Upper lobe of left lung (tissue), 6 donors: ENCODE data around the gene GSK3A. TPM values are rescaled to one million over a fixed set of nuclear protein-coding genes. Genes with fewer than 3 reads are reported as not detected.
A peak's percentile ranks its signal among the peaks of the same experiment; 100 is the strongest.

Source experiments
- ATAC-seq, 2 donors: fragments of 200-7000 bp; cut with Tn5 transposase; one replicate each; pipeline ENCODE4 v1.9.1; 2022; ENCODE audit warnings: mild to moderate bottlenecking in 2 of 2, moderate library complexity in 2 of 2; ENCODE audit not compliant: low FRiP score in 2 of 2
- DNase-seq, 2 donors: peaks; one replicate each; pipeline ENCODE4 v3.0.0-alpha.2; 2019 to 2020
- H3K27ac ChIP-seq, 4 donors: fragments of 200-600 bp; sonication (generic); one replicate each; pipeline ENCODE4 v1.5.1; 2016 to 2019
- H3K27me3 ChIP-seq, 4 donors: fragments of 200-600 bp; sonication (generic); one replicate each; pipeline ENCODE4 v1.5.1; 2017 to 2019
- H3K36me3 ChIP-seq, 4 donors: fragments of 200-600 bp; sonication (generic); one replicate each; pipeline ENCODE4 v1.5.1; 2016 to 2019
- H3K4me1 ChIP-seq, 4 donors: fragments of 200-600 bp; sonication (generic); one replicate each; pipeline ENCODE4 v1.5.1; 2018 to 2019
- H3K4me3 ChIP-seq, 4 donors: fragments of 200-600 bp; sonication (generic); one replicate each; pipeline ENCODE4 v1.5.1; 2017 to 2019; ENCODE audit warnings: mild to moderate bottlenecking in 2 of 4, moderate library complexity in 1 of 4
- H3K9me3 ChIP-seq, 4 donors: fragments of 200-600 bp; sonication (generic); one replicate each; pipeline ENCODE4 v1.5.1; 2018 to 2019
- CTCF ChIP-seq, 6 experiments: fragments of 450-650 bp in 4 of 6; fragments of 200-600 bp in 2 of 6; sonication (generic) in 2 of 6; IDR thresholded peaks; one replicate each; pipeline ENCODE4 v1.5.1; 2016 to 2019; ENCODE audit warnings: antibody characterized with exemption in 6 of 6
- EP300 ChIP-seq, 4 donors: sonication (generic); formaldehyde crosslinking; IDR thresholded peaks; one replicate each; pipeline ENCODE4 v1.5.1; 2017; ENCODE audit warnings: antibody characterized with exemption in 4 of 4, control low read depth in 2 of 4
- POLR2A ChIP-seq, 4 donors: fragments of 450-650 bp; IDR thresholded peaks; one replicate each; pipeline ENCODE4 v1.5.1; 2016 to 2017; ENCODE audit warnings: antibody characterized with exemption in 4 of 4, mild to moderate bottlenecking in 2 of 4
- POLR2AphosphoS5 ChIP-seq, 2 donors: sonication (generic); formaldehyde crosslinking; IDR thresholded peaks; one replicate each; pipeline ENCODE4 v1.5.1; 2017; ENCODE audit warnings: antibody characterized with exemption in 2 of 2
- WGBS, 2 donors: methylation state at CpG; one replicate each; pipeline ENCODE4 v1.1.5; 2017 to 2018; 5-methylcytosine and 5-hydroxymethylcytosine counted together
- total RNA-seq, 6 donors: library from RNA; depleted of rRNA in 4 of 6; stranded (reverse); fragments of >200 nt in 4 of 6; gene quantifications; one replicate each; pipeline versions ENCODE4 v1.1.0 to v1.2.1, GENCODE V29; 2016 to 2021
- donor health status: DM: no; HTN: no; CAD: no; lungs with moderate emphysema.
- donor health status: DM: no; HTN: yes; CAD: no; lungs with severe emphysema.

Gene GSK3A
- total RNA-seq, 6 donors from 2014 or later: 33.2 to 46.9 (median 39.1) TPM

GRCh38 chr19:42234364-42234763 lies 8.0 kb downstream of the GSK3A start:
- no peaks in the 10 kb centered on the region for H3K9me3 ChIP-seq
- H3K36me3 ChIP-seq: peaks cover 38 to 93% (median 74%) of the 10 kb centered on the region in 4 donors
- ATAC-seq (no peak), DNase-seq (no peak)
- H3K4me1 ChIP-seq: peaks cover 0 to 7% (median 0%) of the 10 kb centered on the region in 4 donors
- no peak overlapping the region for H3K4me3 ChIP-seq
- H3K27ac ChIP-seq: no peak overlapping the region
- TF ChIP-seq POLR2A (IDR thresholded peaks at IDR 0.05) (no peak), CTCF (IDR thresholded peaks at IDR 0.05) (no peak), EP300 (IDR thresholded peaks at IDR 0.05) (no peak), POLR2AphosphoS5 (IDR thresholded peaks at IDR 0.05) (no peak)
- 93 to 96% methylated on average over 11 of the region's 11 CpGs for WGBS, 2 donors
- H3K27me3 ChIP-seq: no peaks in the 10 kb centered on the region

- Histone ChIP-seq H3K9me3 (no peaks in the 10 kb centered on the region), H3K27ac (no peak overlapping the region), H3K4me1 (peaks cover 0 to under 1% (median 0%) of the 10 kb centered on the region in 4 donors), H3K27me3 (no peaks in the 10 kb centered on the region), H3K4me3 (no peak overlapping the region), H3K36me3 (peaks cover 38 to 93% (median 78%) of the 10 kb centered on the region in 4 donors)
- TF ChIP-seq POLR2AphosphoS5 (IDR thresholded peaks at IDR 0.05) (no peak), POLR2A (IDR thresholded peaks at IDR 0.05) (no peak), CTCF (IDR thresholded peaks at IDR 0.05) (no peak), EP300 (IDR thresholded peaks at IDR 0.05) (no peak)
- DNase-seq (no peak), ATAC-seq (no peak)
- 95 to 96% methylated on average over 4 to 6 of the region's 6 CpGs for WGBS, 2 donors
Measured at GRCh38 chr19:42233678-42234292, 8.6 kb downstream of the GSK3A start.

GRCh38 chr19:42233106-42233505 lies 9.3 kb downstream of the GSK3A start:
- DNase-seq: no peak

GRCh38 chr19:42232435-42232834 lies 10.0 kb downstream of the GSK3A start:
- 93 to 96% methylated on average over 4 to 10 of the region's 10 CpGs for WGBS, 2 donors
- H3K9me3 ChIP-seq: no peaks in the 10 kb centered on the region
- TF ChIP-seq POLR2AphosphoS5 (IDR thresholded peaks at IDR 0.05) (no peak), EP300 (IDR thresholded peaks at IDR 0.05) (no peak), POLR2A (IDR thresholded peaks at IDR 0.05) (no peak), CTCF (IDR thresholded peaks at IDR 0.05) (no peak)
- no peak overlapping the region for H3K4me3 ChIP-seq
- ATAC-seq (no peak), DNase-seq (no peak)
- no peaks in the 10 kb centered on the region for H3K4me1 ChIP-seq
- H3K36me3 ChIP-seq: peaks cover 38 to 97% (median 89%) of the 10 kb centered on the region in 4 donors
- H3K27me3 ChIP-seq: no peaks in the 10 kb centered on the region
- no peak overlapping the region for H3K27ac ChIP-seq

More at GRCh38 chr19:42233106-42233505, 9.3 kb downstream of the GSK3A start:
- 78 to 87% methylated on average over 7 of the region's 7 CpGs for WGBS, 2 donors
- Histone ChIP-seq H3K27me3 (no peaks in the 10 kb centered on the region), H3K36me3 (peaks cover 38 to 99% (median 83%) of the 10 kb centered on the region in 4 donors), H3K4me1 (no peaks in the 10 kb centered on the region), H3K9me3 (no peaks in the 10 kb centered on the region), H3K27ac (no peak overlapping the region), H3K4me3 (no peak overlapping the region)
- TF ChIP-seq POLR2AphosphoS5 (IDR thresholded peaks at IDR 0.05) (no peak), POLR2A (IDR thresholded peaks at IDR 0.05) (no peak), EP300 (IDR thresholded peaks at IDR 0.05) (no peak), CTCF (IDR thresholded peaks at IDR 0.05) (no peak)
- ATAC-seq: no peak

GRCh38 chr19:42230571-42230970 lies 11.8 kb downstream of the GSK3A start:
- Histone ChIP-seq H3K36me3 (peaks cover 35 to 97% (median 93%) of the 10 kb centered on the region in 4 donors), H3K4me3 (no peak overlapping the region), H3K27ac (peak overlapping the region in 1 of 4 donors; percentile 46), H3K4me1 (no peaks in the 10 kb centered on the region), H3K27me3 (no peaks in the 10 kb centered on the region), H3K9me3 (no peaks in the 10 kb centered on the region)
- 81% methylated on average over 4 of the region's 4 CpGs for WGBS, 2 donors
- ATAC-seq (no peak), DNase-seq (no peak)
- no peak for TF ChIP-seq CTCF (IDR thresholded peaks at IDR 0.05)
- no peak for TF ChIP-seq POLR2AphosphoS5 (IDR thresholded peaks at IDR 0.05)
- no peak for TF ChIP-seq EP300 (IDR thresholded peaks at IDR 0.05)
- no peak for TF ChIP-seq POLR2A (IDR thresholded peaks at IDR 0.05)
